Stimulated activated CD8-positive, alpha-beta memory T cell treated with anti-CD3 and anti-CD28 coated beads, Interleukin-4, amount 100 ng/mL, for 4 hours (primary cell): ENCODE results near the gene PRIMPOL.

Experiments used
- DNase-seq, 2 donors: peaks; one replicate each; pipeline ENCODE4 v3.0.0-alpha.2; 2020; ENCODE audit warnings: low read depth in 2 of 2, low spot score in 1 of 2

The PRIMPOL gene

DNA sequence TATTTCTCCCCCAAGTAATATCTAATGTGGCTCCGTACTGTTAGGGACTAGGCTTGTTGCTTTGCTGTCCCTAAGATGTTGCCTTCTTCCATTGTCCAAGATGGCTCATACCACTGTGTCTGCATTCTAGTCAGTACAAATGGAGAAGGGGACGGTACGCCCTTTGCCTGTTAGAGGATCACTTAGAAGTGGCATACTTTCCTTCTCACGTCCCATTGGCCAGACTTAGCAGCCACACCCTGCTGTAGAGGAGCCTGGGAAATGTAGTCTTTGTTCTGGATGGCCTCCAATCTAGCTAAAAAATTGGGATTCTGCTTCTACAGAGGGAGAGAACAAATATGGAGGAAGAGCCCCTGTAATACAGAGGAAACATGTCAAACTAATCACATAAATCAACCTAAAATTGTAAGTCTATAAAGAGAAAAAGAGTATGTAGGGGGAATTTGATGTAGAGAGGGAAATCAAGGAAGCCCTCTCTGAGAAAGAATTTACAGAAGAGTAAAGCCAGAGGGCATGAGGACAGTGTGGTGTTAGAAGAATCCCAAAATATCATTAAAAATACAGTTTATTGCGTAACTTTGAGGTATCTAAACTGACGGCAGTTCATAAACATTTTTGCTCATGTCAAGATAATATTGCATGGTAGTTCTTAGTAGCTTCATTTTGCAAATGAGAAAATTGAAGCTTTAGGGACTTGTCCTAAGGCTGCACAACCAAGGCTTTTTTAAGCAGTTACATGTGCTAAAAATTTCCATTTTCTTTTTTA is 15.1 kb downstream of the PRIMPOL start:
- no peak for DNase-seq

DNA sequence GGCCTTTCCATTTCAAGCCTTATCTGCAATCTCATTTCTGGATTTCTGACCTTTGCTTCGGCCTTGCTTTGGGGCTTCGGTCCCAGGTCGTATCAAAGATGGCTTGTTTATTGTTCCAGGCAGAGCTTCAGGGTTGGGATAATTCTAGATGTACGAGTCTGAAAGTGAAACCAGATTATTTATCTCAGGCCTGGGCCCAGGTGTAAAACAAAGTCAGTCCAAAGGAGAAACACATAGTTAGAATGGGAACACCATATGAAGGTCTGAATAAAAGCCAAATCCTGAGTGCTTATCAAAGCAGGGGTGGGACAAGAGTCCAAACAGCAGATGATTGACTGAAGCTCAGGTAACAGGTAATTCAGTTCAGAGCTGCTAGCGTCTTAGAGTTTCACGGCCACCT is 17.1 kb downstream of the PRIMPOL start:
- DNase-seq = no peak

DNA sequence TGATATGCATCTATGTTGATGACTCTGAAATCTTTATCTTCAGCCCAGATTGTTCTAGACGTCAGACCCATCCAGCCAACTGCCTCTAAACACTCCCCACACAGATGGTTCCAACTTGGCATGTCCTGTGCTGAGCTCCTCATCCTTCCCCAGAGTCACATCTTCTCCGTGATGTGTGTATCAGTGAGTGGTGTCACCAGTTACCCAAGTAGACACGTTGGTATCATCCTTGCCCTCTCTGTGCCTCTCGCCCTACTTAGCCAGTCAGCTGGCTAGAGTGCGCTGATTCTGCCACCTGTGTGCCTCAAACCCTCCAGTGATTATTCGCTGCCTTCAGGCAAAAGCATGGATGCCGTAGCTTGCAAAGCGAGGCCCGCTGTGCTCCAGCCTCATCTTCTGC is 18.6 kb downstream of the PRIMPOL start:
- DNase-seq = no peak

GRCh38 chr4:184668511-184669114 is 19.1 kb downstream of the PRIMPOL start:
- DNase-seq = no peak

GRCh38 chr4:184669251-184669650 is 19.7 kb downstream of the PRIMPOL start:
- no peak for DNase-seq

GRCh38 chr4:184671101-184671500 is 21.6 kb downstream of the PRIMPOL start:
- no peak for DNase-seq

DNA sequence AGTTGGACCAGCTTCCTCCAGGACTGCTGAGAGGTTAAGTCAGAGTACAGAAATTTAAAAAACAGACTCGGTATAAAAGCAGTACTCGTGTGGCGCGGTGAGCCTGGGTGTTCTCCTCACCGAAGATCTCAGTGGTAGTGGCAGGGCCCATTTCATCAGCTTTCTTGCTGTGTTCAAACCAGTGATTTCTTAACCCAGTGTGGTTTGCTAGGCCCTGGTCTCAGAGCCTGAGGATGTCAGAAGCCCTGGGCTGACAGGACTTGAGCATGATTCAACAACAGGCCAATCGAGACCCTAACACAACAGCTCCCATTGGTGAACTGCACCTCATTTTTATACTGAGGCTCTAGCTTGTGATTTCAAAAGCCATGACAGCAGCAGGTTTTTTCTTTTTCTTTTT is 23.2 kb downstream of the PRIMPOL start:
- DNase-seq = no peak

DNA sequence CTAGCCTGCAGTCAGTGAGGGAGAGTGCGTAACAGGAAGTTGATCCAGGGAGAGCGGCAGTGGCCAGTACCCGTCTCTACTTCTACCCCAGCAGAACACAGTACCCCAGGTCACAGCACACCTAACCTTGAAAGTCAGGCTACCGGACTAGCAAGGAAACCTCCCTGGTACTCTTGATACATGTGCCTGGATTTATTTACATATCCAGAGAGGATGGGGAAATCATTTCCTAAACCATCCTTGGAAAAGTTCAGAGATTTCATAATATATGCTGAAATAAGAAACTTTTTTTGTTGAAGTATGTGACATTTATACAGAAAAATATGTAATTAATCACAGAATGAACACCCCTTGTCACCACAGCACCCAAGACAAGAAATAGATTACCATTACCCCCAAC is 24.5 kb downstream of the PRIMPOL start:
- no peak for DNase-seq

DNA sequence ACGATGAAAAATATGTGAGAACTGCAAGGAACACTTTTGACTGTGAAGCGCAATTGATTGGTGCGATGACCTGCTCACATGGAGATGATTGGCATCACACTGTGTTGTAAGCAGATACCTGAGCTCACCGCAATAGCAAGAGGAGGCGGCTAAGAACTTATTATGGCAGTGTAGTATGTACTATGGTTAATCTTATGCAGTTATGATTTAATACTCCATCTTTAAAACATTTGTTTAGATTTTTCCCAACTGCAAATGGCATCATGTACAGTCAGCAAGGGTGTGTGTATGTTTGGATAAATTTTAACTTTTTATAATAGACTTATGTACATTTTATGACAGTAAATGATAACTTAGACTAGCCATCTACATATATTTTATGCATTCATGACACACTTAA is 25.5 kb downstream of the PRIMPOL start:
- DNase-seq = no peak

- DNase-seq = no peak
These were observed 26.4 kb downstream of the PRIMPOL start for GRCh38 chr4:184675821-184676492.

DNA sequence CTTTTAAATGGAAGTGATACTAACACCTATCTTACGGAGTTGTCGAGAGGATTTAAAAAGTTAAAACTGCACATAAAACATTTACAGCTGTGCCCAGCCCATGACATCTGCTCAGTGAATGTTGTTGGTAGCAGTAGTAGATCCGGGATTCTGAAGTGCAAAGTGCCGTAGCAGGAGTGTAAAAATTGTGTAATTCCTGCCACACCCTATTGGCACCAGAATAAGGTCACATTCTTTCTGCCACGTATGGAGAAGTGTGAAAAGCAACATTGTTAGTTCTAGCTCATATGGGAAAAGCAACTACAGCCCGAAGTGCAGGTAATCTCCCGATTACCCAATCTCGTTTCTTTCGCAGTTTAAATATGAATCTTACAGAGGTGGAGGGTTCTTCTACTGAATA is 31.2 kb downstream of the PRIMPOL start:
- DNase-seq = no peak

DNA sequence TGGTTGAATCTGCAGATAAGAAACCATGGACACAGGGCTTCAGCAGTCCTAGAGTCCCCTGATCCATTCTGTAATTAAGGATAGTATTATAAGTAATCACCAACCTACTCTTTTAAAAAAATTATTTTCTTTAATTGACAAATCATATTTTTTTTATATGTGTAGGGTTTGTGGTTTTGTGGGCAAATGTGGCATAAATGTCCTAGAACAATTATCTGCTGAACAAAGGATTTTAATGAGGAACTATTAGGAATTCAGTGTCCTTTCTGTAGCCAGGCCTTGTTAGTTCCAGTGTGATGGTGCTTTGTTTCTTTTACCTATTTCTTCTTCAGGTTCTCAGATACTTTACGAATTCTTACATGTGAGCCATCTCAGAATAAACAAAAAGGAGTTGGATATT is 32.4 kb downstream of the PRIMPOL start:
- DNase-seq = no peak

DNA sequence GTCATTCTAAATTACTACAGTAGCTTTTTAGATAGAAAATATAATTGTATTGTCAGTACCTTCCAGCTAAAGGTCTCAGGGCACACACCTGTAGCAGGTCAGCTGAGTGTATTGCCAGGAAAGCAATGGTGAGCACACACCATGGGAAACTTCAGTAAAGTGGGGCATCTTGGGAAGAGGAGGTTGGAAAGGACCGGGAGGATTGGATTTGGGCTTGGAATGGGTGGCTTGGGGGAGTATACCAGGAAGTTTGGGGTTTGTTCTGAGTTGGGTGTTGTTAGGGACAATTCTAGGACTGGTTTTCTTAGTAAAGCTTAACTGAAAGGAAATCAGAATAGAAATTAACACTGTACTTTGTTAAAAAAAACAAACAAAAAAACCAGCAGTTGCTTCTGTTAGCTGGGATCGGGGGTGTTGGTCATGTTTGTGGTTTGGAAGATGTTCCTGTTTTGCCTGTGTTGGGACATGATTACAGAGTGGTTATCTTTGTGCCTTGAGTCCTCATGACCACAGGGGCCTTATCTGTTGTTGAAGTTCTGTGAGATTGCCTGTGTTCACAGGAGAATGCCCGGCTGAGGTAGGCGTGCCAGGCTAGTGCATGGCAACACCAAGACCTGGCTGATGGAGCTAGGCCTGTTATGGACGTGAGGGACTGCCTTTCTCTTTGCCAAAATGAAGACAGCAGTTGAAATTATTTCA is 35.1 kb downstream of the PRIMPOL start:
- DNase-seq = no peak

GRCh38 chr4:184688005-184688404 is 38.5 kb downstream of the PRIMPOL start:
- DNase-seq = no peak

DNA sequence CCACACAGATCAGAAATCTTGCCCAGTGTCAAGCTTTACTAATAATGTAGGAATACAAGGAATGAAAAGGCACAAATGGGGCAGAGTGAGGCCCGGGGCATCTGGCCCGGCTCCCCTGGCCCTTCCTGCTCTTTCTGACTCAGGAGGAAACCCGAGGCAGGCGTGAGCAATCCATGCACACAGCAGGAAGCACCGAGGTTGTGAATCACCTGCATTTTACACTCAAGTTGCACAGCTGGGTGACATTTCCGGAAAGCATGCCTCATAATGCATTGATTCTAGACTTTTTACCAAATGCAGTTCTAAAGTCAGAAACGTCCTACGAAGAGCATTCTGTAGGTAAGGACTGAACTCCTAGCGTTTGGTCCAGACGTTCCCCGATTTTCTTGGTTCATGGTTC is 38.9 kb downstream of the PRIMPOL start:
- DNase-seq = no peak

DNA sequence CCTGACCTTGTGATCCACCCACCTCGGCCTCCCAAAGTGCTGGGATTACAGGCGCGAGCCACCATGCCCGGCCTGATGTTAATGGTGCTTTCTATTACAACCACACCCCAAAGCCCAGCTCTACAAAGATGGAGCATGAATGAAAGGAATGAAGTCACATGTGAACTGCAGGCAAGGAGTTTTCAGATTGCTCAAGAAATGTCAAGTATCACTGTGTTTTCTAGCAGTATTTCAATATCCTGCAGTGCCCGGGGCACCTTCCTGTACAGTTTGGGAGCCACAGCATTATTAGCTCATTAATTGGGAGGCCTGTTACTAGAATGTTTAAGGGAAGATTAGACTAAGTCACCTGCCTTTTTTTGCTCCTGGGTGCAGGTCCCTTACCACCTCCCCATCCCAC is 40.1 kb downstream of the PRIMPOL start:
- DNase-seq = no peak

- no peak for DNase-seq
These were observed 43.5 kb downstream of the PRIMPOL start for GRCh38 chr4:184693056-184693455.

- no peak for DNase-seq
These were observed 44.9 kb downstream of the PRIMPOL start for GRCh38 chr4:184694412-184694956.

DNA sequence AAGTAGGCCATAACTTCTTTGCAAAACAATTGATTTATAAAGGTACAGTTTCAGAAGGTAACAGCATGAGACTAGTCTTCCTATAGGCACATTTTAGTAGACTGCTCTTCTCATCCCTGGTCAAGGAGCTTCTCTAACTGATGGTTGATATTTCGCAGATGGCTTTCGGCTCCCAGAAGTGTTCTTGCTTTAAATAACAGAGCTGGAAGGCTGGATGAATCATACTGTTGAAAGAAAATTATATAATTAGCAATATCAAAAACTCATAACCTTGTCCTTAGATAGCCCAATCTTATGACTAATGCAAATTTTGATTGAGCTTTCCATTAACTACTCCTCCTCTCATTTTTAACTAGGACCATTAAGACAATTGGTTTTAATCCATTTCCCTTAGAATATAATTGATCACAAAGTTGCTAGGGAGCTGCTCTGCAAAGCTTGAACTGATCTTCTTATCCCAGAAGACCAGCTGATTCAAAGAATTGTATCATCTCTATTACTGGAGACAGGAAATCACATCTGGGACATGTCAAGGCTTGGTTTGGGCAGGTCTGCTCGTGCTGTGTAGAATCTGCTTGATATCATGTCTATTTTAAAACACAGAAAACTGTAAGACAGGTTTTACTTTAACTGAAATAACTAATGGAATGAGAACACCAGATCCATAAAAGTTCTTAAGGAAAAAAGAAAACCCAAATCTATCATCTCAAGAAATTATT is 45.8 kb downstream of the PRIMPOL start:
- DNase-seq = no peak

- no peak for DNase-seq
These were observed 48.4 kb downstream of the PRIMPOL start for GRCh38 chr4:184697956-184698355.

- DNase-seq = no peak
These were observed 50.4 kb downstream of the PRIMPOL start for GRCh38 chr4:184699941-184700340.
